Body of pancreas (tissue), 4 donors: ENCODE data around the gene IWS1.
"Not testable (repeated sequence)": the region's sequence is repeated elsewhere in the genome, so short reads cannot be mapped to it uniquely, and the experiment has no call there.

Source experiments
- CTCF ChIP-seq, 7 experiments: fragments of 450-650 bp in 4 of 7; fragments of 200-600 bp in 3 of 7; sonication (generic) in 3 of 7; IDR thresholded peaks; one replicate each; pipeline ENCODE4 v1.5.1; 2016 to 2019; ENCODE audit warnings: antibody characterized with exemption in 7 of 7
- POLR2A ChIP-seq, 3 donors: fragments of 450-650 bp; IDR thresholded peaks; one replicate each; pipeline ENCODE4 v1.6.1; 2016; ENCODE audit warnings: antibody characterized with exemption in 3 of 3, mild to moderate bottlenecking in 2 of 3

- not testable (repeated sequence) for TF ChIP-seq CTCF, POLR2A (IDR thresholded peaks at IDR 0.05)
These were observed 2.0 kb downstream of the IWS1 start for GRCh38 chr2:127524198-127524834.
